SU-DHL-6 (cell line): Measurements from ENCODE around the gene RHEB.

Source experiments
- H2AFZ ChIP-seq: fragments of 200-600 bp; sonication (generic); 2 replicates; pipeline ENCODE4 v1.6.1; 2014; ENCODE audit warnings: low read depth, mild to moderate bottlenecking, moderate library complexity, mixed read lengths, antibody characterized with exemption, low read length; ENCODE audit not compliant: severe bottlenecking
- H3F3A ChIP-seq: fragments of 200-600 bp; shearing (Covaris generic); 2 replicates; pipeline ENCODE4 v1.6.0; 2016; ENCODE audit warnings: antibody characterized with exemption, mild to moderate bottlenecking; ENCODE audit not compliant: insufficient read depth
- H3K27ac ChIP-seq: fragments of 200-600 bp; sonication (generic); 2 replicates; pipeline ENCODE4 v1.5.1; 2016; ENCODE audit warnings: low read depth, mild to moderate bottlenecking, low read length, moderate library complexity, mixed read lengths
- H3K27me3 ChIP-seq: fragments of 200-600 bp; sonication (generic), shearing (Covaris generic); 2 replicates; pipeline ENCODE4 v1.6.0; 2014; ENCODE audit warnings: mild to moderate bottlenecking, low read length
- H3K36me3 ChIP-seq: fragments of 200-600 bp; sonication (generic); 2 replicates; pipeline ENCODE4 v1.6.1; 2014; ENCODE audit warnings: mild to moderate bottlenecking, low read length, mixed read lengths
- H3K4me2 ChIP-seq: fragments of 300-600, 200-600 bp; shearing (Covaris generic), sonication (generic); 2 replicates; pipeline ENCODE4 v1.6.0; 2014; ENCODE audit warnings: low read length, low read depth, mild to moderate bottlenecking; ENCODE audit not compliant: poor library complexity, severe bottlenecking
- H3K4me3 ChIP-seq: fragments of 200-600 bp; sonication (generic); 2 replicates; pipeline ENCODE4 v1.5.1; 2014; ENCODE audit warnings: antibody characterized with exemption, low read length, mild to moderate bottlenecking, mixed read lengths; ENCODE audit not compliant: insufficient read depth, poor library complexity, severe bottlenecking
- H3K79me2 ChIP-seq: fragments of 200-600 bp; sonication (generic); 2 replicates; pipeline ENCODE4 v1.6.1; 2014; ENCODE audit warnings: mild to moderate bottlenecking, low read length, moderate library complexity; ENCODE audit not compliant: insufficient read depth
- H3K9ac ChIP-seq: fragments of 200-600 bp; sonication (generic); 2 replicates; pipeline ENCODE4 v1.7.0; 2014; ENCODE audit warnings: mild to moderate bottlenecking, low read length
- H3K9me2 ChIP-seq: fragments of 200-600 bp; sonication (generic); replicated peaks from 2 replicates; pipeline ENCODE4 v1.6.1; 2014; ENCODE audit warnings: low read length; ENCODE audit not compliant: insufficient read depth
- H3K9me3 ChIP-seq: fragments of 200-600 bp; sonication (generic); 2 replicates; pipeline ENCODE4 v1.6.1; 2014; ENCODE audit warnings: low read length, mixed read lengths; ENCODE audit not compliant: insufficient read depth
- H4K20me1 ChIP-seq: fragments of 200-600 bp; sonication (generic); 2 replicates; pipeline ENCODE4 v1.6.1; 2014; ENCODE audit warnings: low read depth, mild to moderate bottlenecking, antibody characterized with exemption, low read length, moderate library complexity, mixed read lengths
- CTCF ChIP-seq: fragments of 200-600 bp; sonication (generic); IDR thresholded peaks from one replicate; pipeline ENCODE4 v1.5.1; 2017; ENCODE audit warnings: antibody characterized with exemption, mild to moderate bottlenecking, low read length, moderate library complexity; ENCODE audit not compliant: insufficient read depth, poor library complexity, severe bottlenecking
- EZH2phosphoT487 ChIP-seq: fragments of 200-600 bp; sonication (generic), shearing (Covaris generic); conservative IDR thresholded peaks from 2 replicates; pipeline ENCODE4 v1.6.1; 2018; ENCODE audit warnings: mild to moderate bottlenecking, antibody characterized with exemption, low read length, moderate library complexity, mixed read lengths

The RHEB gene

DNA sequence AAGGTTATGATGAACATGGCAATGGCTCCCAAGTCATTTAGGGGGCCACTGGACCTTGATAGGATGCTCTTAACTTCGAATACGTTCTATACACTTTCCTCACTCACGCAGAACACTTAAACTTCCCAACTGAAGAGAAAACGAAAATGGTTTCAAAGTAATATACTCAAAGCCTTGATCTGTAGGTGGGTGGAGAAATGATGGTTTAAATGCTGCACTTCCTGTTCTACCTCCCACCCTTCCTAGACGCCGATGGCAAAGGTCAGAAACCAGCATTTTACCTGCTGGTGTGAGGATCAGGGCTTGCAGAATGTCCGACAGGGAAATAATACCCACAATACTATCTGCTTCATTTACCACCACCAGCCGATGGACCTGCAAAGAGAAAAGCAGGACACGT is 40.5 kb upstream of the RHEB start:
- no peaks in the 10 kb centered on the region for H4K20me1 ChIP-seq
- no peaks in the 10 kb centered on the region for H3K9me2 ChIP-seq
- no peaks in the 10 kb centered on the region for H3F3A ChIP-seq
- no peak overlapping the region for H3K4me2 ChIP-seq
- H3K27ac ChIP-seq: no peak overlapping the region
- no peaks in the 10 kb centered on the region for H3K9me3 ChIP-seq
- H2AFZ ChIP-seq: no peak overlapping the region
- no peaks in the 10 kb centered on the region for H3K27me3 ChIP-seq
- no peak overlapping the region for H3K4me3 ChIP-seq
- H3K79me2 ChIP-seq: no peaks in the 10 kb centered on the region
- no peak overlapping the region for H3K9ac ChIP-seq
- TF ChIP-seq EZH2phosphoT487 (no peak), CTCF (no peak)
- no peaks in the 10 kb centered on the region for H3K36me3 ChIP-seq

DNA sequence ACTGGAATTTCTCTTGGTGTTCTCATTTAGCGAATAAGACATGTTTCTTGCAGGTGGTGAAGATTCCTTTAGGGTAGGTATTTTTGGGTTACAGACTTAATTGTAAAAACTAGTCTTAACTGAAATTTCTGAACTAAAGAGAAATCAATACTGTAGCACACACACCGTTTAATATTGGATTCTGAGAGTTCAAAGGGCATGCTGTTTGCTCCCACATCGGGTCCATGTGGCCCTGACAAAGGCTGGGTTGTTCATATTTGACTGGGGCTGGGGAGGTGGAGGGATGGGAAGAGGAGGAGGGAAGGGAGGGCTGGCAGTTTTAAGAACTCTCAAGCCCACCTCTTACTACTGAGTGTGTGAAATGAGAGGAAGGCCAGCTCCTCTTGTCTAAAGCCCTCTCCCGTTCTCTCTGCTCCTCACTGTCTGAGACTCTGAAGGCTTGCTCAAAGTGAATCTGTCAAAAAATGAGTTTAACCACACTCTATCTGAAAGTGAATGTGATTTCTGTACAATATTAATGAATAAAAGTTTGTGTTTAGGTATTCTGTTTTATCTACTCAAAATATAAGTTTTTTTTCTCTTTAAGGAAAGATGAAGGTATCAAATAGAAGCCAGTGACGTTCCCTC is 40.0 kb upstream of the RHEB start:
- no peak for TF ChIP-seq EZH2phosphoT487
- TF ChIP-seq CTCF: no peak
- no peak overlapping the region for H3K4me2 ChIP-seq
- no peak overlapping the region for H3K9ac ChIP-seq
- no peaks in the 10 kb centered on the region for H4K20me1 ChIP-seq
- no peaks in the 10 kb centered on the region for H3K9me3 ChIP-seq
- no peaks in the 10 kb centered on the region for H3K36me3 ChIP-seq
- no peaks in the 10 kb centered on the region for H3K9me2 ChIP-seq
- H3K79me2 ChIP-seq: no peaks in the 10 kb centered on the region
- H3F3A ChIP-seq: no peaks in the 10 kb centered on the region
- H3K27me3 ChIP-seq: no peaks in the 10 kb centered on the region
- H3K27ac ChIP-seq: no peak overlapping the region
- no peak overlapping the region for H3K4me3 ChIP-seq
- no peak overlapping the region for H2AFZ ChIP-seq

DNA sequence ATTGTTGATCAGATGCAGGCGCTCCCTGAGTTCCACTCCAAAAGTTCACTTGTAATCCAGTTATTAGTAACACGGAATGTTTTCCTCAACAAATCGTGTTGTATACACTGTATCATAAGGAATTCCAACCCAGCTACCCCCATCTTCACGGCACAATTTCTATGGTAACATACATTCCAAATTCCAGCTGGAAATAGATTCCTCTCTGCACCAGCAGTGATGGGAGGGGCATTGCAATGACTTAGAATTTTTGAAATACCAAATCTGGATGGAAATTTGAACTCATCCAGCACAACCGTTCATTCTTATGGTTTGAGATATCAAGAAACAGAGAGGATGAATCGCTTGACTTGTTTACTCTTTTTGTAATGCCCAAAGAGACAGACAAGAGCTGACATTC is 38.9 kb upstream of the RHEB start:
- Histone ChIP-seq H3K27me3 (no peaks in the 10 kb centered on the region), H3K4me2 (no peak overlapping the region)
- no peak for TF ChIP-seq EZH2phosphoT487
- no peak for TF ChIP-seq CTCF

More for the DNA sequence above, 38.9 kb upstream of the RHEB start:
- Histone ChIP-seq H3K4me3 (no peak overlapping the region), H3K36me3 (no peaks in the 10 kb centered on the region), H3F3A (no peaks in the 10 kb centered on the region), H4K20me1 (no peaks in the 10 kb centered on the region), H3K27ac (no peak overlapping the region), H3K9me2 (no peaks in the 10 kb centered on the region), H3K9ac (no peak overlapping the region), H2AFZ (no peak overlapping the region), H3K79me2 (no peaks in the 10 kb centered on the region), H3K9me3 (no peaks in the 10 kb centered on the region)
